Hepatocyte (in vitro differentiated cells): Measurements from ENCODE around the gene DPAGT1. TPM values are rescaled to one million over a fixed set of nuclear protein-coding genes. Genes with fewer than 3 reads are reported as not detected.

ENCODE experiments used
- DNase-seq: peaks from one replicate; pipeline ENCODE4 v3.0.0-alpha.2; 2016; ENCODE audit warnings: low spot score
- H2AFZ ChIP-seq: fragments of 200-600 bp; sonication (generic); 2 replicates; pipeline ENCODE4 v1.6.0; 2016; ENCODE audit warnings: antibody characterized with exemption, mild to moderate bottlenecking
- H3K27ac ChIP-seq: fragments of 200-600 bp; sonication (generic); 2 replicates; pipeline ENCODE4 v1.5.1; 2016; ENCODE audit warnings: mild to moderate bottlenecking
- H3K27me3 ChIP-seq: fragments of 200-600 bp; sonication (generic); 2 replicates; pipeline ENCODE4 v1.6.1; 2016
- H3K36me3 ChIP-seq: fragments of 200-600 bp; sonication (generic); replicated peaks from 2 replicates; pipeline ENCODE4 v1.5.1; 2016; ENCODE audit warnings: low read depth; ENCODE audit not compliant: insufficient read depth
- H3K4me1 ChIP-seq: fragments of 200-600 bp; sonication (generic); 2 replicates; pipeline ENCODE4 v1.5.1; 2016; ENCODE audit warnings: mild to moderate bottlenecking, moderate library complexity; ENCODE audit not compliant: insufficient read depth
- H3K4me2 ChIP-seq: fragments of 200-600 bp; sonication (generic); 2 replicates; pipeline ENCODE4 v1.6.0; 2016
- H3K4me3 ChIP-seq: fragments of 200-600 bp; sonication (generic); 2 replicates; pipeline ENCODE4 v1.5.1; 2016; ENCODE audit warnings: mild to moderate bottlenecking
- H3K79me2 ChIP-seq: fragments of 200-600 bp; sonication (generic); 2 replicates; pipeline ENCODE4 v1.6.0; 2017; ENCODE audit warnings: mild to moderate bottlenecking
- H3K9me2 ChIP-seq: fragments of 200-600 bp; sonication (generic); replicated peaks from 2 replicates; pipeline ENCODE4 v1.6.0; 2017; ENCODE audit warnings: mild to moderate bottlenecking; ENCODE audit not compliant: insufficient read depth
- H3K9me3 ChIP-seq: fragments of 200-600 bp; sonication (generic); 2 replicates; pipeline ENCODE4 v1.5.1; 2016; ENCODE audit warnings: low read depth, mild to moderate bottlenecking
- H4K20me1 ChIP-seq: fragments of 200-600 bp; sonication (generic); 2 replicates; pipeline ENCODE4 v1.6.0; 2016; ENCODE audit warnings: mild to moderate bottlenecking; ENCODE audit not compliant: insufficient read depth, poor library complexity, severe bottlenecking
- CTCF ChIP-seq: fragments of 200-600 bp; sonication (generic); IDR thresholded peaks from 2 replicates; pipeline ENCODE4 v1.5.1; 2016; ENCODE audit warnings: antibody characterized with exemption, mild to moderate bottlenecking; ENCODE audit not compliant: poor library complexity
- EZH2 ChIP-seq: fragments of 200-600 bp; sonication (generic); IDR thresholded peaks from 2 replicates; pipeline ENCODE4 v1.6.1; 2016; ENCODE audit warnings: antibody characterized with exemption, mild to moderate bottlenecking, borderline replicate concordance
- EZH2phosphoT487 ChIP-seq: fragments of 200-600 bp; sonication (generic); IDR thresholded peaks from one replicate; pipeline ENCODE4 v1.6.1; 2018; ENCODE audit warnings: antibody characterized with exemption, mild to moderate bottlenecking, low read depth, moderate library complexity; ENCODE audit not compliant: unreplicated experiment, severe bottlenecking
- WGBS: methylation state at CpG from one replicate; pipeline ENCODE4 v1.1.6; 2016; ENCODE audit warnings: low lambda C conversion rate; ENCODE audit errors: missing lambda C conversion rate; 5-methylcytosine and 5-hydroxymethylcytosine counted together
- polyA plus RNA-seq: library from polyadenylated mRNA; unstranded; fragments of >200 nt; fragmentation: Nextera tagmentation; extraction: Ambion mirVana; gene quantifications from 2 replicates; pipeline ENCODE4 v1.2.1, GENCODE V29; 2016
- total RNA-seq: library from RNA; depleted of rRNA; stranded (reverse); fragments of >200 nt; gene quantifications from 2 replicates; pipeline ENCODE4 v1.2.3, GENCODE V29; 2014

The DPAGT1 gene
- total and polyA plus RNA-seq, 2 experiments from 2014 or later: 27.5 to 76.2 TPM

- Histone ChIP-seq H3K36me3 (no peaks in the 10 kb centered on the region), H3K9me2 (no peaks in the 10 kb centered on the region), H4K20me1 (peaks cover 6% of the 10 kb centered on the region), H3K27ac (no peak overlapping the region), H3K27me3 (no peaks in the 10 kb centered on the region), H3K79me2 (peaks cover 26% of the 10 kb centered on the region), H2AFZ (no peak overlapping the region), H3K4me1 (peaks cover 13% of the 10 kb centered on the region), H3K4me2 (no peak overlapping the region), H3K9me3 (no peaks in the 10 kb centered on the region), H3K4me3 (no peak overlapping the region)
- 98% methylated on average over 10 of the region's 10 CpGs for WGBS
- no peak for TF ChIP-seq CTCF
- no peak for TF ChIP-seq EZH2
- no peak for TF ChIP-seq EZH2phosphoT487
- DNase-seq: no peak
These were observed 47.2 kb downstream of the DPAGT1 start for GRCh38 chr11:119054418-119054817.

GRCh38 chr11:119052163-119052814 is 49.4 kb downstream of the DPAGT1 start:
- no peak for DNase-seq
- WGBS: 97% methylated on average over 23 of the region's 23 CpGs
- Histone ChIP-seq H3K27me3 (no peaks in the 10 kb centered on the region), H3K4me2 (no peak overlapping the region), H2AFZ (no peak overlapping the region), H3K9me2 (no peaks in the 10 kb centered on the region), H3K27ac (no peak overlapping the region), H3K36me3 (no peaks in the 10 kb centered on the region), H3K4me3 (no peak overlapping the region), H4K20me1 (peaks cover 6% of the 10 kb centered on the region), H3K79me2 (peaks cover 23% of the 10 kb centered on the region), H3K9me3 (no peaks in the 10 kb centered on the region), H3K4me1 (peaks cover 7% of the 10 kb centered on the region)
- TF ChIP-seq CTCF: no peak
- no peak for TF ChIP-seq EZH2phosphoT487
- TF ChIP-seq EZH2: no peak

GRCh38 chr11:119051440-119052162 is 50.1 kb downstream of the DPAGT1 start:
- Histone ChIP-seq H3K36me3 (no peaks in the 10 kb centered on the region), H4K20me1 (peaks cover 6% of the 10 kb centered on the region)

More at GRCh38 chr11:119051440-119052162, 50.1 kb downstream of the DPAGT1 start:
- no peaks in the 10 kb centered on the region for H3K27me3 ChIP-seq
- no peak for DNase-seq
- H3K4me1 ChIP-seq: peaks cover 7% of the 10 kb centered on the region
- peaks cover 22% of the 10 kb centered on the region for H3K79me2 ChIP-seq
- no peak overlapping the region for H3K27ac ChIP-seq
- no peak for TF ChIP-seq EZH2phosphoT487
- TF ChIP-seq CTCF: no peak
- no peak for TF ChIP-seq EZH2
- H2AFZ ChIP-seq: no peak overlapping the region
- H3K4me2 ChIP-seq: no peak overlapping the region
- H3K4me3 ChIP-seq: no peak overlapping the region
- H3K9me2 ChIP-seq: no peaks in the 10 kb centered on the region
- 94% methylated on average over 17 of the region's 17 CpGs for WGBS
- H3K9me3 ChIP-seq: no peaks in the 10 kb centered on the region
